HepG2 (cell line): ENCODE results near the gene NES. TPM values are rescaled to one million over a fixed set of nuclear protein-coding genes. Genes with fewer than 3 reads are reported as not detected.

Experiments used
- BORCS8-MEF2B ChIP-seq: sonication (generic); formaldehyde crosslinking; IDR thresholded peaks from 2 replicates; pipeline ENCODE4 v1.8.0; 2022; ENCODE audit warnings: mild to moderate bottlenecking, missing genetic modification reagents
- CTCF ChIP-seq: sonication (generic); formaldehyde crosslinking; IDR thresholded peaks from 2 replicates; pipeline ENCODE4 v1.5.0; 2020; ENCODE audit warnings: mild to moderate bottlenecking, missing genetic modification reagents, moderate library complexity
- E2F1 ChIP-seq: sonication (generic); formaldehyde crosslinking; IDR thresholded peaks from 2 replicates; pipeline ENCODE4 v1.5.0; 2020; ENCODE audit warnings: missing genetic modification reagents
- GATAD2A ChIP-seq: IDR thresholded peaks from 2 replicates; pipeline ENCODE4 v1.6.1; 2016
- IRF2 ChIP-seq: IDR thresholded peaks from 2 replicates; pipeline ENCODE4 v1.6.1; 2018; ENCODE audit warnings: missing genetic modification reagents, missing compliant biosample characterization
- KAT8 ChIP-seq: IDR thresholded peaks from 2 replicates; pipeline ENCODE4 v1.6.1; 2016; ENCODE audit warnings: missing genetic modification reagents, missing compliant biosample characterization
- MAX ChIP-seq: IDR thresholded peaks from 2 replicates; pipeline ENCODE4 v1.6.1; 2012; ENCODE audit warnings: inconsistent platforms
- MED13 ChIP-seq: sonication (generic); formaldehyde crosslinking; IDR thresholded peaks from 2 replicates; pipeline ENCODE4 v1.5.0; 2020; ENCODE audit warnings: missing genetic modification reagents
- MXD4 ChIP-seq: IDR thresholded peaks from 2 replicates; pipeline ENCODE4 v1.6.1; 2016; ENCODE audit warnings: mild to moderate bottlenecking, missing biosample characterization, missing genetic modification reagents
- RBFOX2 ChIP-seq: fragments of 200-400 bp; formaldehyde crosslinking; IDR thresholded peaks from 2 replicates; pipeline ENCODE4 v1.6.1; 2017; ENCODE audit warnings: low read depth, mild to moderate bottlenecking, low read length
- SIN3A ChIP-seq: IDR thresholded peaks from 2 replicates; pipeline ENCODE4 v1.6.1; 2011; ENCODE audit warnings: low read depth, mild to moderate bottlenecking, control low read depth, low read length, borderline replicate concordance
- SP1 ChIP-seq, 2 experiments: fragments of 450-650 bp in 1 of 2; sonication (generic) in 1 of 2; formaldehyde crosslinking in 1 of 2; IDR thresholded peaks; 2 replicates each; pipeline versions ENCODE4 v1.4.0 to v1.6.1; 2016 to 2020; ENCODE audit warnings: missing genetic modification reagents in 1 of 2
- TMF1 ChIP-seq: sonication (generic); formaldehyde crosslinking; IDR thresholded peaks from 2 replicates; pipeline ENCODE4 v1.8.1; 2022; ENCODE audit warnings: low read depth, missing genetic modification reagents
- XRCC5 ChIP-seq: fragments of 200-400 bp; formaldehyde crosslinking; optimal IDR thresholded peaks from 2 replicates; pipeline ENCODE3; 2017; ENCODE audit warnings: mild to moderate bottlenecking, low read length
- ZBTB33 ChIP-seq: sonication (generic); formaldehyde crosslinking; IDR thresholded peaks from 2 replicates; pipeline ENCODE4 v1.4.0; 2020; ENCODE audit warnings: missing genetic modification reagents
- ZFP90 ChIP-seq: sonication (generic); formaldehyde crosslinking; IDR thresholded peaks from 2 replicates; pipeline ENCODE4 v1.8.0; 2022; ENCODE audit warnings: missing genetic modification reagents, mild to moderate bottlenecking, inconsistent platforms, borderline replicate concordance
- ZHX1 ChIP-seq: sonication (generic); formaldehyde crosslinking; IDR thresholded peaks from 2 replicates; pipeline ENCODE4 v1.8.1; 2022; ENCODE audit warnings: low read depth, mild to moderate bottlenecking, missing genetic modification reagents
- ZNF558 ChIP-seq: sonication (generic); formaldehyde crosslinking; IDR thresholded peaks from 2 replicates; pipeline ENCODE4 v1.9.0; 2022; ENCODE audit warnings: mild to moderate bottlenecking, missing genetic modification reagents, borderline replicate concordance
- ZNF639 ChIP-seq: conservative IDR thresholded peaks from 2 replicates; pipeline ENCODE4 v1.6.1; 2018; ENCODE audit warnings: missing genetic modification reagents
- polyA plus RNA-seq, 8 experiments: library from polyadenylated mRNA; depleted of rRNA in 3 of 8; stranded (reverse) in 7 of 8; unstranded in 1 of 8; fragments of >200 nt; fragmentation: Illumina TruSeq in 4 of 8; extraction: Trizol in 4 of 8; gene quantifications; 2 replicates each; pipeline versions ENCODE4 v1.2.1 to v1.2.3, GENCODE V29; 2011 to 2016; ENCODE audit warnings: low read depth in 4 of 8, missing spikeins in 1 of 8, mixed read lengths in 1 of 8; ENCODE audit not compliant: insufficient read depth in 1 of 8
- total RNA-seq, 5 experiments: library from RNA; depleted of rRNA; stranded (reverse); fragments of >200 nt; fragmentation: Illumina TruSeq; extraction: Trizol; gene quantifications; 2 replicates each; pipeline ENCODE4 v1.2.3, GENCODE V29; 2016; ENCODE audit warnings: low read depth in 1 of 5

NES gene
- total and polyA plus RNA-seq, 2 of the 13 experiments (the other 11 are each of a cell fraction or from before 2014, with no cell fraction given): 1.7 to 16.6 TPM

GRCh38 chr1:156676820-156677615 is at the start of gene NES (continued):
- TF ChIP-seq BORCS8-MEF2B (CRISPR knock-in tag): 0 out of 2 replicates have a peak, but pooled peaks have one; percentile 14
- no peak for TF ChIP-seq ZNF639 (CRISPR knock-in tag)
- 0 out of 2 replicates have a peak, but pooled peaks have one; percentile 9 for TF ChIP-seq CTCF (CRISPR knock-in tag)
- 0 out of 2 replicates have a peak, but pooled peaks have one; percentile 45 for TF ChIP-seq KAT8 (CRISPR knock-in tag)
- TF ChIP-seq IRF2 (CRISPR knock-in tag): 0 out of 2 replicates have a peak, but pooled peaks have one; percentile 35
- TF ChIP-seq MXD4: no peak
- 0 out of 2 replicates have a peak, but pooled peaks have one; percentile 30 for TF ChIP-seq MED13 (CRISPR knock-in tag)
- TF ChIP-seq RBFOX2: peak; percentile 40; the same call in 1 of the 2 replicates
- peak; percentile 91; the same call in 1 of the 2 replicates for TF ChIP-seq ZBTB33 (CRISPR knock-in tag)
- peak; percentile 30 for TF ChIP-seq XRCC5
- TF ChIP-seq E2F1 (CRISPR knock-in tag): peak; percentile 44; the same call in 1 of the 2 replicates
- TF ChIP-seq SIN3A: 0 out of 2 replicates have a peak, but pooled peaks have one; percentile 24
- no peak for TF ChIP-seq ZHX1 (CRISPR knock-in tag)
- TF ChIP-seq TMF1 (CRISPR knock-in tag): 0 out of 2 replicates have a peak, but pooled peaks have one; percentile 52
- 0 out of 2 replicates have a peak, but pooled peaks have one; percentile 48 for TF ChIP-seq ZFP90 (CRISPR knock-in tag)
- no peak for TF ChIP-seq ZNF558
- TF ChIP-seq GATAD2A (CRISPR knock-in tag): 0 out of 2 replicates have a peak, but pooled peaks have one; percentile 20
- TF ChIP-seq SP1 (IDR thresholded peaks at IDR 0.05): no peak
- peak; percentile 69; the same call in 1 of the 2 replicates for TF ChIP-seq SP1 (CRISPR knock-in tag; IDR thresholded peaks at IDR 0.05)
- TF ChIP-seq MAX: peak; percentile 32
